Measurements from ENCODE around the gene ZNF264.

GRCh38 chr19:57171551-57172081, 19.7 kb upstream of the ZNF264 start:
- TF ChIP-seq GATA2 (IDR thresholded peaks at IDR 0.05; ENCODE audit: low read depth, low read length) = no peak
- TF ChIP-seq GATA3 (IDR thresholded peaks at IDR 0.05; ENCODE audit: low read depth, low read length) = no peak
